Middle frontal gyrus (tissue), 1 donor: ENCODE data around the gene PES1.
"Not testable (repeated sequence)": the region's sequence is repeated elsewhere in the genome, so short reads cannot be mapped to it uniquely, and the experiment has no call there.

Experiments used
- DNase-seq: peaks from one replicate; pipeline ENCODE4 v3.0.0-alpha.2; 2015; ENCODE audit warnings: low spot score; ENCODE audit errors: extremely low spot score

The PES1 gene

DNA sequence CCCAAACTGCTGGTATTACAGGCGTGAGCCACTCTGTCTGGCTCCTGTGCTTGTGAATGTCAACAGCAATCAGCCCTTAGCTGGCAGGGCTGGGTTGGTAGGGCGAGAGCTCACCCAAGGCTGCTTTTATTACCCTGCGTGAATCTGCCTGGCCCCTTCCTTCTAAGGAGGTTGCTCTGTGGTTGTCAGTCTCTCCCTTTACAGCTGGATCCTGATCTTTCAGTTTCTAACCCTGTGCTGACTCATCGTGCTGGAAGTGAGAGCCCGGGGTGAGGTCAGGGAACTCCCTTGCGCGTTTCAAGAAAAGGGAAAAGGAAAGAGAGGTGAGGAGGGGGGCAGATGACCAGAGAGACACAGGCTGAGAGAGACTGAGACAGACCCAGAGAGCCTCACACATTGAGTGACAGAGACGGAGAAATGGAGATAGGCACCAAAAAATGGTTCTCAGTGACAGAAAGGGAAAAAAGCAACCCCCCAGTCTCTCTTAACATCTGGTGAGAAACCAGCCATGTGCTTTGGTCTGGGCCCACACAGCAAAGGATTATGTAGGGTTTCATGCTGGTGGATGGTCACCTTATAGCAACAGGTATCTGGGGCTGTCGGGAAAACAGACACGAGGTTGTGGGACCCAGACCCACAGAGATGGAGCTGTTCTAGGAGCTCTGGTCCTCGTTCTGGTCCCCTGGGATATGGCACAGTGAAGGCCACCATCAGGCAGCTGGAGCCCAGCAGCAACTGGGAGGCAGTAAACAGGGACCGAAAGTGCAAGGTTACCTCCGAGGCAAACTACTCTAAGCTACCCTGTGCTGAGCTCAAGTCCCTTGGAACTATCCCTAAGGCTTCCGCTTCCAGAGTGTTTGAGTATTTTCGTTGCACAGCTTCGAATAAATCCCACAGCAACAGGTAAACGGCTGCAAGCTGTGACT, 17.8 kb upstream of the PES1 start:
- no peak for DNase-seq

- no peak for DNase-seq
These were observed 16.2 kb upstream of the PES1 start for GRCh38 chr22:30607939-30608338.

DNA sequence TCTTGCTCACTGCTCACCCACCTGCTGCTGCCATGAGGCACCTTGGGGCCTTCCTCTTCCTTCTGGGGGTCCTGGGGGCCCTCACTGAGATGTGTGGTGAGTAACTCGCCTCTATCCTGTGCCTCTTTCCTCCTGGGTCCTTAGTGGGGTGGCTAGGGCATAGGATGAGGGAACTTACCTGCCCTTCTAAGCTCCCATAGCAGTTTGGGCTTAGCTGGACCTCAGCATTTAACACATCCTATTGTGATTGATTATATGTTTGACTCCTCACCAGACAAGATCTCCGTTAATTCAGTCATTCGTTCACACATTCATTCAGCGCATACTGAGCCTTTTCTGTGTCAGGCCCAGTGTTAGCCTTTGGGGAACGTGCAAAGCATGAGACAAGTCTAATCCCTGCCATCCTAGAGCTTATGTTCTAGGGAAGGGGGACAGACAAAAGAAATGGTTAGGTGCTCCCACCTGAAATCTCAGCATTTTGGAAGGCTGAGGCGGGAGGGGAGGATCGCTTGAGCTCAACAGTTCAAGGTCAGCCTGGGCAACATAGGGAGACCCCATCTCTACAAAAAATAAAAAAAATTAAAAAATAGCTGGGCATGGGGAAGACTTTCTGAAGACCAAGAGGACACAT, 15.7 kb upstream of the PES1 start:
- no peak for DNase-seq

DNA sequence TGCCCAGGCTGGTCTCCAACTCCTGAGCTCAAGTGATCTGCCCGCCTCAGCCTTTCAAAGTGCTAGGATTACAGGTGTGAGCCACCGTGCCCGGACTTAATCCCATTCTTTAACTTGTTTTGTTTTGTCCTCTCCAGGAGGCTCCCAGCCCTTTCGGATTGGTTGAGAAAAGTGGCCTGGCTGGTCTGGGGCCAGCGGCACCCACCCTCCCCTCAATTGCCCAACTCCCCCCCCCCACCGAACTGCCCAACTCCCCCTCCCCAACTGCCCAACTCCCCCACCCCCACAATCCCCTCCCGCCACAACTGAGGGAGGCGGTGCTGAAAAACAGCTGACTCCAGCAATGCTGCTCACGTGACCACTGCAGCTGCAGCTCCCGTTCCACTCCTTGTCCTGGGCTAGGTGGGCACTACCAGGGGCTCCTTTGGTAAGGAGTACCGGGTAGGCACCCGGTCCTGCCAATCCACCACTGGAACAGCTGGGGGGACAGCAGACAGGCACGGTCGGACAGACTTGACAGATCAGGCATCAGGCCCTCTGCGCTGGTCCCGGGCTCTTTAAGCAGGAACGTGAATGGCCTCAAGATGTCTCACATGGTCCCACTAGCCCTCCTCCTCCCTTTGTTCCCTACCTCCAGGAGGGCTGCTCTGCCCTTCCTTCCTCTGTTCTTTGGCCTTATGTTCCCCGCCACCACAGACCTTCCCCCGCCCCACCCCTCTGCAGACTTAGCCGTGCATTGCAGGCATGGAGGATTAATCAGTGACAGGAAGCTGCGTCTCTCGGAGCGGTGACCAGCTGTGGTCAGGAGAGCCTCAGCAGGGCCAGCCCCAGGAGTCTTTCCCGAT, 15.0 kb upstream of the PES1 start, which contains the start of gene TCN2:
TCN2 (plus strand) TSS at position 720 of the 845 bp plus-strand sequence. CDS start 158 bp downstream, outside the sequence.
- peak; percentile 37 for DNase-seq

GRCh38 chr22:30605449-30606110, 13.9 kb upstream of the PES1 start:
- no peak for DNase-seq

DNA sequence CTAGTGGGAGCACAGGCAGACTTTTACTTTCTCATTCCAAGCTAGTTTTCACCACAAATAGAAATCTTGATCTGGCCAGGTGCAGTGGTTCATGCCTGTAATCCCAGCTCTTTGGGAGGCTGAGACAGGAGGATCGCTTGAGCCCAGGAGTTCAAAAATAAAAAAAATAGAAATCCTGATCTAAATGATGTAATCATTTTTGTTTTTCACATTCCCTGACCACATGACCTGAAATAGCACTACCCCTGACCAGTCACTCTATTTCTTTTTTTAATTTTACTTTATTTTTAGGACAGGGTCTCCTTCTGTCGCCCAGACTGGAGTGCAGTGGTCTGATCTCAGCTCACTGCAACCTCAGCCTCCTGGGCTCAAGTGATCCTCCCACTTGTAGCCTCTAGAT, 13.0 kb upstream of the PES1 start:
- DNase-seq: no peak

DNA sequence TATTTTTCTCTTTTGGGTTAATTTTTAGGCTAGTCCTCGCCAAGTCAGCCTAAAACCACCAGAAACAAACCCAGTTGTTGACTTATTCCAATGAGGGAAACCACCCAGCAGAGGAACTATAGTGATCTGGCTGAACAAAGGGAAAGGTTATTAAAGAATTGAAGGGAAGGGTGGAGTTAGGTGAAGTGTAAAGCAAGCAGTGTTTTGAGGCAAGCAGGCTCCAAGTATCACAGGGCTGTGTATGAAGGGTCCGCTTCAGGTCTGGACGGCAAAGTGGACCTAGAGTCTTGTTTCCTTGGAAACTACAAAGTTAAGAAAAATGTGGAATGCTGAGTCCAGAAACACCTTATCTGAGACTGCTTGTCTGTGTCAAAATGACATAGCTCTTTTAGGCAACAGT, 12.1 kb upstream of the PES1 start:
- DNase-seq: no peak

GRCh38 chr22:30602049-30602448, 10.3 kb upstream of the PES1 start:
- no peak for DNase-seq

DNA sequence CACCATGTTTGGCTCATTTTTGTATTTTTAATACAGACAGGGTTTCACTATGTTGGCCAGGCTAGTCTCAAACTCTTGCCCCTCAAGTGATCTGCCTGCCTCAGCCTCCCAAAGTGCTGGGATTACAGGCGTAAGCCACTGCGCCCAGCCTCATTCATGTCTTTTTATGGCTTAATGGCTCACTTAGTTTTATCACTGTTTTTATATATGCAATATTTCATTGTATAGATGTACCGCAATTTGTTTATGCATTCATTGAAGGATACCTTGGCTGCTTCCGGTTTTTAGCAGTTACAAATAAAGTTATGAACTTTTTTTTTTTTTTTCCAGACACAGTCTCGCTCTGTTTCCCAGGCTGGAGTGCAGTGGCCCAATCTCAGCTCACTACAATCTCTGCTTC, 9.8 kb upstream of the PES1 start:
- no peak for DNase-seq

- DNase-seq: no peak
These were observed 9.2 kb upstream of the PES1 start for GRCh38 chr22:30600921-30601320.

DNA sequence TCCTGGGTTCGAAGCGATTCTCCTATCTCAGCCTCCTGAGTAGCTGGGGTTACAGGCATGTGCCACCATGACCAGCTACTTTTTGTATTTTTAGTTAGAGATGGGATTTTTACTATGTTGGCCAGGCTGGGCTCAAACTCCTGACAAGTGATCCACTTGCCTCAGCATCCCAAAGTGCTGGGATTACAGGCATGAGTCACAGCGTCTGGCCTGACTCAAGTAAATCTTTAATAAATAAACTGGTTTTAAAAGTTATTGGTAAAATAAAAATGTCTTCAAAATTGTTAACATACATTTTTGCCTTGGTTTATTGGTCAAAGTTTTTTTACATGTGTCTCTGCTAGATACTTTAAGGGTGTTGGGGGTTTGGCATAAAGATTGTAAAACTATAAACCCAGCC, 7.3 kb upstream of the PES1 start:
- no peak for DNase-seq

- no peak for DNase-seq
These were observed 5.2 kb upstream of the PES1 start for GRCh38 chr22:30596886-30597285.

DNA sequence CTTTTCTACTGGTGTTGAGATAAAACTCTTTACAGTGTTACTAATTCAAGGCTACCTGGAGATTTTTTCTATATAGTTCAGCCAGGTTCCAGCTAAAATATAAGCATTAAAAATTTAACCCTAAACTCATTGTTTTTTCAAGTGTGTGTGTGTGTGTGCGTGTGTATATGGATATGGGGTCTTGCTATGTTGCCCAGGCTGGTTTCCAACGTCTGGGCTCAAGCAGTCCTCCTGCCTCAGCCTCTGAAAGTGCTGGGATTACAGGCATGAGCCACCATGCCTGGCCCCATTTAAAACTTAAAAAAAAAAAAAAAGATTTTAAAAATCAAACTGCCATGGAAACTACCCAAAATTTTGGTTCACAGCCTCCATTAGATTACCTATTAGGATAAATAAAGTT, 4.5 kb upstream of the PES1 start:
- DNase-seq: no peak

GRCh38 chr22:30592360-30592713, 627 bp upstream of the PES1 start:
- not testable (repeated sequence) for DNase-seq

DNA sequence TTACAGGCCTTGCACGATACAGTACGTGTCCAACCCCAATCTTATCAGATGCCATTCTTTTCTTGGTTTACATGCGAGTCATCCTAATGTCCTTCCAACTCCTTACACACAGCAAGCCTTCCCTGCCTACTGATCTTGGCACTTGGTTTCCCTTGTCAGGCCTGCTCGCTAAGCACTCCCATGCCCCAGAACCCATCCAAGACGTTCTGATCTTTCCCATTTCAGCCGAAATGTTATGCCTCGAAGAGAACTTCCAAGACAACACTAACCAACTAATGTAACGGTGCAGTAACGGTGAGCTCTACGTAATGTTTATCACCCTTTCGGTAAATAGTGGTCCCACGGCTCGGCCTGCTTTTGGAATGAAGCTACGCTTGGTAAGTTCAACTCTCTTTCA, 521 bp downstream of the PES1 start:
- no peak for DNase-seq

GRCh38 chr22:30586414-30586813, 5.3 kb downstream of the PES1 start:
- DNase-seq: no peak

DNA sequence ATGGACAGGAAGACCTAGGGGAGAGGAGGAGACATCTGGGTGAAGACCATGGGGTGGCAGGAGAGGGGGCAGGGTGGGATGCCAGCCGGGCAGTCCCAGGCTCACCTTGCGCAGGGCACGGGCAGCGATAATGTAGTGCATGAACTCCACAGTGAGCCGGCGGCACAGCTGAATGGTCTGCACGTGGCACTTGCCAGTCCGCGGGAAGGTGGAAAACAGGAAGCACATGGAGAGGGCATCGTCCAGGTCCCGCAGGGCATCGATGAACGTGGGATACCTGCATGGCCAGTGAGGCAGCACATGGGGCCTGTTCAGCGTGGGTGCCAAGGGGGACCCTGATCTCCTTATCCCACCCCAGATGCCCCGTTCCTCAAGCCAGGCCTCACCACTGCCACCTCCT, 7.3 kb downstream of the PES1 start:
- DNase-seq: no peak

DNA sequence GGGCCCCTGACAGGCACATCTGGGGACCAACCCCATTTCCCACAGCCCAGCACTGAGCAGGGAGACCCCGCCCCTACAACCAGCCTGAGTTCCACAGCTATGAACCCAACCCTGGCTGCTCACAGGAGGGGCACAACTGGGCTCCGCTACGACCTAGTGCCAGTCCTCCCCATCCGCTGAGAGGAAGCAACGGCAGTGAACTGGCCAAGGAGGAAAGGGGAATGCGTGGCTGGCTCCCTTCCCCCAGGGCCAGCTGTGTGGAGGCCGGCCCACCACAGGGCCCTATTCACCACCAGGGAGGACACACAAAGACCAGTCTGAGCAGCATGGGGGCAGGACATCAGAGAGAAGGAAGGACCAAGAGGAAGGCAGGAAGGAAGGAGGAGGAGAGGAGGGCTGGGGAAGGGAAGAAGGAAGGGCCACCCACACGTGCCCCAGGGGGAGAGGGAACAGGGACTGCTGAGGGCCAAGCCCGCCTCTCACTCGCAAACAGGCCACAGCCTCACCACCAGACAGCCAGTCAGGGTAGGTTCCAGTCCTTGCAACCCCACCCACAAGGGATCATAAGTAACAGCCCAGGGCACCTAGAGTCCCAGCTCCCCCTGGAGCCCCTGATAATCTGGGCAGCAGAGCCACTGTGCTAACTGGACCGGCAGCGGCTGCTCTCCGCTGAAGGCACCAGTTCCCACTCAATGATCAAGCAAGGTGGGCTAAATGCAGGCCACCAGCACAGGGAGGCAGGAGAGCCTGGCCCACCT, 8.7 kb downstream of the PES1 start:
- DNase-seq: no peak

- DNase-seq: no peak
These were observed 9.7 kb downstream of the PES1 start for GRCh38 chr22:30582051-30582450.

- DNase-seq: no peak
These were observed 10.8 kb downstream of the PES1 start for GRCh38 chr22:30580896-30581295.

DNA sequence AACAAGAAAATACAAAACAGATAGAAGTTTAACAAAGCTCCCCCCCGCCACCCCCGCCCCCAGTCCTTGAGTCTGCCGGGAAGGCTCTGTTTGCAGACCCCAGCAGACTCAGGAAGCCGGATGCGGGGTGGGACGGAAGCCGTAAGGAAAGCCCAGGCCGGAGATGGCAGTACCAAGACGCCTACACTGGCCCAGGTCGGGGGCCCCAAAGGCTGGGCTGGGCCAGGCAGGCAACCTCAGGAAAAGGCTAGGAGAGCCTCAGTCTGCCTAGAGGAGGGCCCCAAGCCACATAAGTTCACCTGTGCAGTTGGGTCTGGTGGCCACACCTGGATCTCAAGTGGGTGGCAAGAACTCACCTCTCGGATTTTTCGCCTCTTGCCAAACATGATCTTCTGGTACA, 13.2 kb downstream of the PES1 start:
- no peak for DNase-seq
